Calu3 (cell line): ENCODE results near the gene ATP1B3. TPM values are rescaled to one million over a fixed set of nuclear protein-coding genes. Genes with fewer than 3 reads are reported as not detected.
"Not testable (repeated sequence)": the region's sequence is repeated elsewhere in the genome, so short reads cannot be mapped to it uniquely, and the experiment has no call there.

Source experiments
- BruUV-seq: library from RNA; stranded (reverse); fragments of 400-500 nt; replicated peaks from 2 replicates; lab custom pipeline; 2021; lab: Mats Ljungman, UMichigan
- CTCF ChIA-PET: fragments of 300-600 bp; sonication (Branson Sonifier 250); formaldehyde crosslinking; loops from one replicate; lab custom pipeline; 2022; ENCODE audit warnings: antibody characterized with exemption; lab: Charles Lee
- DNase-seq: peaks from one replicate; pipeline ENCODE4 v3.0.0; 2022
- H3K27ac Mint-ChIP-seq: one replicate; pipeline ENCODE4 v1.8.0; 2022; ENCODE audit warnings: mixed read lengths; ENCODE audit not compliant: unreplicated experiment
- H3K27me3 Mint-ChIP-seq: one replicate; pipeline ENCODE4 v1.8.0; 2022; ENCODE audit warnings: mixed read lengths; ENCODE audit not compliant: unreplicated experiment
- H3K36me3 Mint-ChIP-seq: one replicate; pipeline ENCODE4 v1.8.0; 2022; ENCODE audit warnings: mild to moderate bottlenecking, moderate library complexity, mixed read lengths; ENCODE audit not compliant: insufficient read depth, unreplicated experiment
- H3K4me1 Mint-ChIP-seq: one replicate; pipeline ENCODE4 v1.8.0; 2022; ENCODE audit warnings: mild to moderate bottlenecking, low read depth, mixed read lengths; ENCODE audit not compliant: unreplicated experiment
- H3K4me3 Mint-ChIP-seq: one replicate; pipeline ENCODE4 v1.8.0; 2022; ENCODE audit warnings: mild to moderate bottlenecking, low read depth, moderate library complexity, mixed read lengths; ENCODE audit not compliant: unreplicated experiment
- H3K9me3 Mint-ChIP-seq: one replicate; pipeline ENCODE4 v1.8.0; 2022; ENCODE audit warnings: low read depth, mixed read lengths; ENCODE audit not compliant: unreplicated experiment
- intact Hi-C: fragments of 100-400 bp; cut with micrococcal nuclease; formaldehyde crosslinking; loops from one replicate; pipeline ENCODE4 v1.10.0; 2022; ENCODE audit not compliant: unreplicated experiment
- total RNA-seq: library from RNA; stranded (reverse); gene quantifications from 2 replicates; pipeline ENCODE4 v1.2.3, GENCODE V29; 2022
- TF ChIP-seq, protein P1 (sequence below): fragments of 200-600 bp; IDR thresholded peaks from one replicate; pipeline ENCODE4 v1.8.0; 2022; ENCODE audit warnings: antibody characterized with exemption; ENCODE audit not compliant: unreplicated experiment

Gene ATP1B3
- total RNA-seq, 1 experiment from 2014 or later: 157 TPM

- intact Hi-C loops: no loop called here
- TF ChIP-seq, protein P1, sequence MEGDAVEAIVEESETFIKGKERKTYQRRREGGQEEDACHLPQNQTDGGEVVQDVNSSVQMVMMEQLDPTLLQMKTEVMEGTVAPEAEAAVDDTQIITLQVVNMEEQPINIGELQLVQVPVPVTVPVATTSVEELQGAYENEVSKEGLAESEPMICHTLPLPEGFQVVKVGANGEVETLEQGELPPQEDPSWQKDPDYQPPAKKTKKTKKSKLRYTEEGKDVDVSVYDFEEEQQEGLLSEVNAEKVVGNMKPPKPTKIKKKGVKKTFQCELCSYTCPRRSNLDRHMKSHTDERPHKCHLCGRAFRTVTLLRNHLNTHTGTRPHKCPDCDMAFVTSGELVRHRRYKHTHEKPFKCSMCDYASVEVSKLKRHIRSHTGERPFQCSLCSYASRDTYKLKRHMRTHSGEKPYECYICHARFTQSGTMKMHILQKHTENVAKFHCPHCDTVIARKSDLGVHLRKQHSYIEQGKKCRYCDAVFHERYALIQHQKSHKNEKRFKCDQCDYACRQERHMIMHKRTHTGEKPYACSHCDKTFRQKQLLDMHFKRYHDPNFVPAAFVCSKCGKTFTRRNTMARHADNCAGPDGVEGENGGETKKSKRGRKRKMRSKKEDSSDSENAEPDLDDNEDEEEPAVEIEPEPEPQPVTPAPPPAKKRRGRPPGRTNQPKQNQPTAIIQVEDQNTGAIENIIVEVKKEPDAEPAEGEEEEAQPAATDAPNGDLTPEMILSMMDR: no peak
- no peak for DNase-seq
- no peak overlapping the region for H3K4me3 Mint-ChIP-seq
- peaks cover 7% of the 10 kb centered on the region for H3K4me1 Mint-ChIP-seq
- CTCF ChIA-PET: no interaction called here
- H3K27ac Mint-ChIP-seq: no peak overlapping the region
- BruUV-seq: no TSS peak
- H3K9me3 Mint-ChIP-seq: no peaks in the 10 kb centered on the region
- H3K27me3 Mint-ChIP-seq: no peaks in the 10 kb centered on the region
- no peaks in the 10 kb centered on the region for H3K36me3 Mint-ChIP-seq
Measured at GRCh38 chr3:141972399-141972798, 96.0 kb downstream of the ATP1B3 start.

DNA sequence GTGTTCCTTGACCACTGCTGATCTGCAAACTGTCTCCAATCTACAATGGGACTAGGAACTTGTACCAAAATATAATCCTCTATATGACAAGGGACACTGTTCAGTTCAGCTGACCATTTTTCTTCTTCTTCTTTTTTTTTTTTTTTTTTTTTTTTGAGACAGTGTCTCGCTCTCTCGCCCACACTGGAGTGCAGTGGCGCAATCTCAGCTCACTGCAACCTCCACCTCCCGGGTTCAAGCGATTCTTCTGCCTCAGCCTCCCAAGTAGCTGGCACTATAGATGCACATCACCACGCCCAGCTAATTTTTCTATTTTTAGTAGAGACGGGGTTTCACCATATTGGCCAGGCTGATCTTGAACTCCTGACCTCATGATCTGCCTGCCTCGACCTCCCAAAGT, 98.3 kb downstream of the ATP1B3 start:
- H3K27me3 Mint-ChIP-seq, H3K36me3 Mint-ChIP-seq, H3K9me3 Mint-ChIP-seq, intact Hi-C loops, DNase-seq, H3K4me1 Mint-ChIP-seq, H3K4me3 Mint-ChIP-seq, H3K27ac Mint-ChIP-seq, BruUV-seq: not testable (repeated sequence)
- CTCF ChIA-PET: interaction anchor here (0.6 kb wide), 1 partner anchor 854 kb away, joined by 5 read pairs; no protein-coding TSS in a partner anchor

Other genes starting within 250 kb of the ATP1B3 start
- 108 and 113 TPM in 2 replicates for gene RNF7, start 138.3 kb upstream of the ATP1B3 start, total RNA-seq
- gene GRK7, start 113.2 kb upstream of the ATP1B3 start, total RNA-seq: not detected in 2 replicates